Spleen (tissue), 11 donors: ENCODE data around the gene USH2A. TPM values are rescaled to one million over a fixed set of nuclear protein-coding genes. Genes with fewer than 3 reads are reported as not detected.

Source experiments
- DNase-seq: peaks from one replicate; pipeline ENCODE4 v3.0.0-alpha.2; 2020
- H3K27ac ChIP-seq, 8 donors: fragments of 200-600 bp; sonication (generic) in 7 of 8; 1 replicate in 4 of 8; 2 replicates in 4 of 8; pipeline versions ENCODE4 v1.5.0 to v1.8.0; 2016 to 2021; ENCODE audit warnings: inconsistent platforms in 4 of 8, mild to moderate bottlenecking in 4 of 8, moderate library complexity in 1 of 8
- H3K27me3 ChIP-seq, 7 donors: fragments of 200-600 bp; sonication (generic) in 6 of 7; replicated peaks in 1 of 7; 1 replicate in 4 of 7; 2 replicates in 3 of 7; pipeline versions ENCODE4 v1.5.0 to v1.8.0; 2016 to 2021; ENCODE audit warnings: inconsistent platforms in 3 of 7, mild to moderate bottlenecking in 1 of 7
- H3K36me3 ChIP-seq, 6 donors: fragments of 200-600 bp; sonication (generic) in 5 of 6; 1 replicate in 4 of 6; 2 replicates in 2 of 6; pipeline versions ENCODE4 v1.5.0 to v1.8.0; 2016 to 2021; ENCODE audit warnings: inconsistent platforms in 2 of 6
- H3K4me1 ChIP-seq, 6 donors: fragments of 200-600 bp; sonication (generic) in 5 of 6; 1 replicate in 3 of 6; 2 replicates in 3 of 6; pipeline versions ENCODE4 v1.5.0 to v1.8.0; 2016 to 2021; ENCODE audit warnings: inconsistent platforms in 3 of 6
- H3K4me3 ChIP-seq, 8 donors: fragments of 200-600 bp; sonication (generic) in 7 of 8; 1 replicate in 4 of 8; 2 replicates in 4 of 8; pipeline versions ENCODE4 v1.5.0 to v1.8.0; 2016 to 2021; ENCODE audit warnings: inconsistent platforms in 4 of 8, mild to moderate bottlenecking in 4 of 8, moderate library complexity in 2 of 8
- H3K9me3 ChIP-seq, 8 donors: fragments of 200-600 bp; sonication (generic) in 7 of 8; 1 replicate in 4 of 8; 2 replicates in 4 of 8; pipeline versions ENCODE4 v1.5.0 to v1.8.0; 2016 to 2021; ENCODE audit warnings: inconsistent platforms in 4 of 8
- POLR2A ChIP-seq, 3 donors: fragments of 450-650 bp; IDR thresholded peaks; one replicate each; pipeline ENCODE4 v1.5.1; 2017; ENCODE audit warnings: antibody characterized with exemption in 3 of 3, mild to moderate bottlenecking in 1 of 3
- POLR2AphosphoS5 ChIP-seq, 3 donors: sonication (generic); formaldehyde crosslinking; IDR thresholded peaks; one replicate each; pipeline ENCODE4 v1.5.1; 2017; ENCODE audit warnings: antibody characterized with exemption in 3 of 3
- WGBS, 5 donors: extraction: QIAGEN DNeasy Blood & Tissue Kit in 3 of 5; methylation state at CpG; one replicate each; pipeline versions ENCODE4 v1.1.5 to v1.1.7; 2013 to 2018; 5-methylcytosine and 5-hydroxymethylcytosine counted together
- intact Hi-C: fragments of 100-400 bp; cut with DNase I; formaldehyde crosslinking; loops from one replicate; pipeline ENCODE4 v1.15.0; 2023; ENCODE audit warnings: low total_unique reads
- polyA plus RNA-seq, 3 donors: library from polyadenylated mRNA; stranded (reverse); fragments of 200-250 nt; gene quantifications; one replicate each; pipeline ENCODE4 v1.2.1, GENCODE V29; 2013
- total RNA-seq, 7 donors: library from RNA; depleted of rRNA in 3 of 7; stranded (reverse); fragments of >200 nt in 3 of 7; fragmentation: NEBNext Ultra II Directional in 4 of 7; extraction: Animal tissue kit (Norgen Biotek cat#: 25700) in 4 of 7; gene quantifications; one replicate each; pipeline versions ENCODE4 v1.1.0 to v1.2.1, GENCODE V29; 2016 to 2021
- TF ChIP-seq, protein P1 (sequence below), 11 experiments: fragments of 200-600 bp in 7 of 11; fragments of 450-650 bp in 4 of 11; sonication (generic) in 4 of 11; IDR thresholded peaks in 8 of 11; conservative IDR thresholded peaks in 3 of 11; 1 replicate in 7 of 11; 2 replicates in 4 of 11; pipeline versions ENCODE4 v1.4.0 to v1.8.0; 2016 to 2021; ENCODE audit warnings: antibody characterized with exemption in 11 of 11, inconsistent platforms in 4 of 11, mild to moderate bottlenecking in 1 of 11
- donor health status: healthy with polysubstance abuse.
- donor health status: DM: no; HTN: no; CAD: no; lungs with moderate emphysema.
- donor health status: DM: no; HTN: no; CAD: no.
- donor health status: Bipolar disorder and iron deficiency.
- donor health status: healthy.
- donor health status: DM: no; HTN: no; CAD: no.
- donor health status: DM: yes; HTN: yes; CAD: no.

The USH2A gene
- total and polyA plus RNA-seq, 10 donors = under 0.01 TPM; not detected in 9

DNA sequence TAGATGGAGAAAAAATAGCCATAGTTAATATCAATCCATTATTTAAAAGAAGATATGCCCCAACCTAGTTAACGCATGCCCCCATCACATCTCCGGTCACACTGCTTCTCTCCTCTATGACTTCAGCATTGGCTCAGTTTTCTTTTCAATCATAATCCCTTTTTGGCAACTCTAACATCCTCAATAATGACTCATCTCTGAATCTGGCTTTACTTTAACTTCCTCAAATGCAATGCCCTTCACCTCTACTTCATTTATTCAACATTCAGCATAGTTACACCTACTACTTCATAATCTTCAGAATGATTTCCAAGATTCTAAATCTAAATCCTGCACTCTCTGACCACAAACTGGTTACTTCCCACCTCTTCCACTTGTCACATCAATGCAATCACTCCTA, 417.3 kb downstream of the USH2A start:
- H3K36me3 ChIP-seq = no peaks in the 10 kb centered on the region
- DNase-seq = no peak
- intact Hi-C loops = no loop called here
- TF ChIP-seq, protein P1, sequence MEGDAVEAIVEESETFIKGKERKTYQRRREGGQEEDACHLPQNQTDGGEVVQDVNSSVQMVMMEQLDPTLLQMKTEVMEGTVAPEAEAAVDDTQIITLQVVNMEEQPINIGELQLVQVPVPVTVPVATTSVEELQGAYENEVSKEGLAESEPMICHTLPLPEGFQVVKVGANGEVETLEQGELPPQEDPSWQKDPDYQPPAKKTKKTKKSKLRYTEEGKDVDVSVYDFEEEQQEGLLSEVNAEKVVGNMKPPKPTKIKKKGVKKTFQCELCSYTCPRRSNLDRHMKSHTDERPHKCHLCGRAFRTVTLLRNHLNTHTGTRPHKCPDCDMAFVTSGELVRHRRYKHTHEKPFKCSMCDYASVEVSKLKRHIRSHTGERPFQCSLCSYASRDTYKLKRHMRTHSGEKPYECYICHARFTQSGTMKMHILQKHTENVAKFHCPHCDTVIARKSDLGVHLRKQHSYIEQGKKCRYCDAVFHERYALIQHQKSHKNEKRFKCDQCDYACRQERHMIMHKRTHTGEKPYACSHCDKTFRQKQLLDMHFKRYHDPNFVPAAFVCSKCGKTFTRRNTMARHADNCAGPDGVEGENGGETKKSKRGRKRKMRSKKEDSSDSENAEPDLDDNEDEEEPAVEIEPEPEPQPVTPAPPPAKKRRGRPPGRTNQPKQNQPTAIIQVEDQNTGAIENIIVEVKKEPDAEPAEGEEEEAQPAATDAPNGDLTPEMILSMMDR (IDR thresholded peaks at IDR 0.05 in 8 of 11, conservative IDR thresholded peaks at IDR 0.05 in 3 of 11) = no peak
- TF ChIP-seq POLR2AphosphoS5 (IDR thresholded peaks at IDR 0.05) (no peak), POLR2A (IDR thresholded peaks at IDR 0.05) (no peak)
- H3K27ac ChIP-seq = no peak overlapping the region
- no peaks in the 10 kb centered on the region for H3K4me1 ChIP-seq
- no peak overlapping the region for H3K4me3 ChIP-seq
- no peaks in the 10 kb centered on the region for H3K27me3 ChIP-seq
- 71 to 85% (median 76%) methylated on average over 2 of the region's 2 CpGs for WGBS, 5 donors
- peaks cover 0 to 4% (median 0%) of the 10 kb centered on the region in 8 donors for H3K9me3 ChIP-seq

DNA sequence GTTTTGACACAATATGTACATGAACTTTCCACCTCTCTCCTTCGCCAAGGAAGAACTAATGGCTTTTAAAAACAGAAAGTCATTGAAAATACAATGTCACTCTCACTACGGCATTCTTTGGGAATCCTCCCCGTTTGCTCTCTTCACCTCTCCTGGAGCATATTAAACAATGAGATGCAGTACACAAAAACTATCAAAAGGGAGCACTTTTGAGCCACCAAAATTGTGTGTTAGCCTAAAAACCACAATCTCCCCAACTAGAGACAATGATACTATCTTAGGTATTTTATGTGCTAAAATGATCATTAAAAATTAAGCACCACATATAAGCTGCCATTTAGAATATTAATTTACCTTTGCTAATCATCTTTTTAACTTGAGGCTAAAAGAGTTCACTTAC, 430.6 kb downstream of the USH2A start:
- no peak overlapping the region for H3K27ac ChIP-seq
- DNase-seq = no peak
- intact Hi-C loops = no loop called here
- H3K9me3 ChIP-seq = no peaks in the 10 kb centered on the region
- no peaks in the 10 kb centered on the region for H3K4me1 ChIP-seq
- 15 to 40% (median 18%) methylated on average over 3 of the region's 3 CpGs for WGBS, 5 donors
- H3K36me3 ChIP-seq = no peaks in the 10 kb centered on the region
- TF ChIP-seq, protein P1 (IDR thresholded peaks at IDR 0.05 in 8 of 11, conservative IDR thresholded peaks at IDR 0.05 in 3 of 11) = peak in 4 of 11 experiments; percentile 11 to 23 (median 18)
- no peak for TF ChIP-seq POLR2AphosphoS5 (IDR thresholded peaks at IDR 0.05)
- no peak for TF ChIP-seq POLR2A (IDR thresholded peaks at IDR 0.05)
- no peaks in the 10 kb centered on the region for H3K27me3 ChIP-seq
- no peak overlapping the region for H3K4me3 ChIP-seq

DNA sequence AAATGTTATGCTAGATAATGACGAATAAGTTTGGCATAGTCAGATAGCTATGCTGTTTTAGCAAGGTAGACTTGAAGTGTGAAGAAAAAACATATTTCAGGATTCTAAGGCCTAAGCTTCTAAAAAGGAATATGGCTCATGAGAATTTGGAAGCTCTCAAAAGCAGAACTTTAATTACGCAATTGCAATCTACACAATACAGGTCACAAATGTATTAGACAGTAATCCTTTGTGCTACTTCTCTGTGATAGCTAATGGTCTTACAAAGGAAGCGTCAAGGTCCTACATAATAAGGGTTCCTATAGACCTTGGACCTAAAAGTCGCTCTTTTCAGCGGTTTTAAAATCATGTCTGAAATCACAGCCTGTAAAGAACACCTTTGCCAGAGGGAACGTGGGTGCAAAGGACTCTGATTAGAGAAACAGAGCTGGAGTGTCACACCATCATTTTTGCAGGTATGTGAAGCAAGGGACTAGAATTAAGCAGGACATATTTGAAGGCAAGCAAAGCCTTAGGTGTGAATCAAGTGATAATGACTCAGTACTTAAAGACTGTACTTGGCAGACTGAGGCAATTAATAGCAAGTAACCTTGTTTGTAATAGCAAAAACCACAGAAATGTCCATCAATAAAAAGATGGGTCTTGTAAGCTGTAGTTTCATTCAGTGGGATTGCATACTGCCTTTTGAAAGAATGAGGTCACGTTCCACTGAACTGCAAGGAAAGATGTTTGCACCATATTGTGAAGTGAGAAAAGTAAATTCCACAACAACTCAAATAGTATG, 436.0 kb downstream of the USH2A start:
- Histone ChIP-seq H3K36me3 (no peaks in the 10 kb centered on the region), H3K9me3 (no peaks in the 10 kb centered on the region), H3K4me3 (no peak overlapping the region), H3K27me3 (no peaks in the 10 kb centered on the region), H3K4me1 (no peaks in the 10 kb centered on the region), H3K27ac (no peak overlapping the region)
- DNase-seq = no peak
- WGBS, 5 donors = 70 to 86% (median 81%) methylated on average over 7 of the region's 7 CpGs
- intact Hi-C loops = no loop called here
- TF ChIP-seq POLR2AphosphoS5 (IDR thresholded peaks at IDR 0.05) (no peak), POLR2A (IDR thresholded peaks at IDR 0.05) (no peak)
- TF ChIP-seq, protein P1 (IDR thresholded peaks at IDR 0.05 in 8 of 11, conservative IDR thresholded peaks at IDR 0.05 in 3 of 11) = no peak

DNA sequence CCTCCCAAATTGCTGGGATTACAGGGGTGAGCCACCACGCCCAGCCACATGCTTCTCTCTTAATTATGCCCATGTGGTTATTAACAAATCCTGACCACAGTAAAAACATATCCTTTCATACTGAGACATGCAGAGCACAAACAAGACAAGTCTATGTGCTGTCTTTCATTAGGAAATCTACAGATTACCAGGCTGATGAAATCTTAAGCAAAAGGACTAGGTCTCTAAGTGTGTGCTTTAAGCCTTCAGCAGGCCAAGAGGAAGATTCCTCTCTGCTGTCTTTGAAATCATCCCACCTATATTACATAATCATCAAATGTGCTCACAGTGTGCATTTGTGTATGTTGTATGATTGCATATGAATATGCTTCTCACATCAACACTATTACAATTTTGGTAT, 436.8 kb downstream of the USH2A start:
- H3K36me3 ChIP-seq = no peaks in the 10 kb centered on the region
- no peak for DNase-seq
- 60 to 83% (median 76%) methylated on average over 1 of the region's 1 CpG for WGBS, 5 donors
- intact Hi-C loops = no loop called here
- TF ChIP-seq, protein P1 (IDR thresholded peaks at IDR 0.05 in 8 of 11, conservative IDR thresholded peaks at IDR 0.05 in 3 of 11) = no peak
- TF ChIP-seq POLR2AphosphoS5 (IDR thresholded peaks at IDR 0.05) (no peak), POLR2A (IDR thresholded peaks at IDR 0.05) (no peak)
- no peak overlapping the region for H3K4me3 ChIP-seq
- no peak overlapping the region for H3K27ac ChIP-seq
- H3K9me3 ChIP-seq = no peaks in the 10 kb centered on the region
- no peaks in the 10 kb centered on the region for H3K27me3 ChIP-seq
- H3K4me1 ChIP-seq = no peaks in the 10 kb centered on the region
